HG02981 (cell line): ENCODE results near the gene ASTN2.

Source experiments
- ATAC-seq: cut with Tn5 transposase; IDR thresholded peaks from one replicate; pipeline ENCODE4 v1.9.1; 2021; ENCODE audit warnings: mild to moderate bottlenecking, moderate library complexity; ENCODE audit not compliant: unreplicated experiment

The ASTN2 gene

DNA sequence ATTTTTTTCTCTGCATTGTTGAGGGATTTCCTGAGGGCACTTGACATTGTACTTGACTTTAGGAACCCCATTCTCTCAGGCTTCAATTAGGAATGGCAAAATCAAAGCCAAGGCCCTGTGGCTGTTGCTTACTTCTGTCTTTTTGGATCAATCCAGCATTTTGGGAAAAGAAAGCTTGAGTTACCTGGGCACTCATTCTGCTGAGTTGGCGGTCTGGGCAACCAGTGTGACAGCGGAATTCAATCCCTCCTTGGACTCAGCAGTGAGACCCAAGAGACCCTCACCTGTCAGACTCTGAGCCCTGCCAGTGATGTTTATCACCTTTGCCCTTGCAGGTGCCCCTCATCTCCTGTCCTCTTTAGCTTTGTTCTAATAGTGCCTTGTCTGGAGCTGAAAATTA, 1036.0 kb downstream of the ASTN2 start:
- no peak for ATAC-seq

- ATAC-seq, result no peak
Observed at GRCh38 chr9:116377179-116377798, 1037.6 kb downstream of the ASTN2 start.
